IMR-90 (cell line): Measurements from ENCODE around the gene DIAPH2. TPM values are rescaled to one million over a fixed set of nuclear protein-coding genes. Genes with fewer than 3 reads are reported as not detected.

Source experiments
- ATAC-seq: fragments of 200-7000 bp; cut with Tn5 transposase; 2 replicates; pipeline ENCODE4 v1.9.1; 2020; ENCODE audit warnings: low read depth, mild to moderate bottlenecking, moderate library complexity
- BruUV-seq: library from RNA; stranded (reverse); fragments of 400-500 nt; replicated peaks from 2 replicates; lab custom pipeline; 2021; lab: Mats Ljungman, UMichigan
- CTCF ChIA-PET: fragments of 300-600 bp; formaldehyde crosslinking; extraction: SDS; loops from one replicate; lab custom pipeline; 2021; ENCODE audit warnings: antibody characterized with exemption; lab: Yijun Ruan, JAX
- POLR2A ChIA-PET: fragments of 300-600 bp; sonication (Branson Sonifier 250); formaldehyde crosslinking; loops from one replicate; lab custom pipeline; 2022; ENCODE audit warnings: antibody characterized with exemption; ENCODE audit not compliant: unreplicated experiment; lab: Charles Lee
- DNase-seq: peaks from one replicate; pipeline ENCODE4 v3.0.0; 2013
- H2AFZ ChIP-seq: replicated peaks from 2 replicates; pipeline ENCODE3; 2013; ENCODE audit warnings: low read length, mild to moderate bottlenecking; ENCODE audit not compliant: poor library complexity
- H2AK5ac ChIP-seq: 2 replicates; pipeline ENCODE4 v1.6.1; 2013; ENCODE audit warnings: low read depth, low read length, inconsistent platforms
- H2AK9ac ChIP-seq: replicated peaks from 2 replicates; pipeline ENCODE3; 2013; ENCODE audit warnings: mild to moderate bottlenecking, low read depth, low read length, moderate library complexity; ENCODE audit not compliant: poor library complexity
- H2BK120ac ChIP-seq: 2 replicates; pipeline ENCODE4 v1.6.1; 2013; ENCODE audit warnings: low read depth, low read length, inconsistent platforms
- H2BK15ac ChIP-seq: 3 replicates; pipeline ENCODE4 v1.6.1; 2013; ENCODE audit warnings: low read depth, low read length, inconsistent platforms
- H2BK20ac ChIP-seq: 2 replicates; pipeline ENCODE4 v1.6.1; 2013; ENCODE audit warnings: low read depth, mild to moderate bottlenecking, inconsistent platforms, low read length, moderate library complexity
- H2BK5ac ChIP-seq: 2 replicates; pipeline ENCODE4 v1.6.1; 2013; ENCODE audit warnings: mild to moderate bottlenecking, low read depth, low read length, inconsistent platforms; ENCODE audit not compliant: poor library complexity, severe bottlenecking
- H3K14ac ChIP-seq: replicated peaks from 2 replicates; pipeline ENCODE4 v1.6.1; 2013; ENCODE audit warnings: low read depth, low read length, inconsistent platforms
- H3K18ac ChIP-seq: 2 replicates; pipeline ENCODE4 v1.6.1; 2013; ENCODE audit warnings: low read depth, low read length, control low read depth
- H3K23ac ChIP-seq: 2 replicates; pipeline ENCODE4 v1.6.1; 2013; ENCODE audit warnings: low read depth, low read length, inconsistent platforms
- H3K27ac ChIP-seq: 2 replicates; pipeline ENCODE4 v1.5.1; 2013; ENCODE audit warnings: mild to moderate bottlenecking, control low read depth, low read length; ENCODE audit not compliant: insufficient read depth
- H3K27me3 ChIP-seq: 2 replicates; pipeline ENCODE4 v1.6.1; 2013; ENCODE audit warnings: low read length; ENCODE audit not compliant: control insufficient read depth, insufficient read depth
- H3K36me3 ChIP-seq: 2 replicates; pipeline ENCODE4 v1.6.1; 2013; ENCODE audit warnings: low read length, mixed read lengths; ENCODE audit not compliant: control insufficient read depth, insufficient read depth
- H3K4ac ChIP-seq: 2 replicates; pipeline ENCODE4 v1.6.1; 2013; ENCODE audit warnings: low read depth, low read length, inconsistent platforms
- H3K4me1 ChIP-seq: 2 replicates; pipeline ENCODE4 v1.6.1; 2013; ENCODE audit warnings: low read length, mixed read lengths; ENCODE audit not compliant: control insufficient read depth, insufficient read depth
- H3K4me2 ChIP-seq: 2 replicates; pipeline ENCODE4 v1.6.1; 2013; ENCODE audit warnings: low read depth, mild to moderate bottlenecking, control low read depth, low read length, moderate library complexity
- H3K4me3 ChIP-seq: 2 replicates; pipeline ENCODE4 v1.5.1; 2013; ENCODE audit warnings: low read depth, mild to moderate bottlenecking, control low read depth, low read length, moderate library complexity; ENCODE audit not compliant: insufficient read depth
- H3K56ac ChIP-seq: 2 replicates; pipeline ENCODE4 v1.6.1; 2013; ENCODE audit warnings: low read length, inconsistent platforms; ENCODE audit not compliant: insufficient read depth; ENCODE audit errors: extremely low read depth
- H3K79me1 ChIP-seq, 2 experiments: 2 replicates each; pipeline ENCODE4 v1.6.1; 2013; ENCODE audit warnings: low read length in 2 of 2, inconsistent platforms in 1 of 2, low read depth in 1 of 2
- H3K9ac ChIP-seq: 2 replicates; pipeline ENCODE4 v1.6.1; 2013; ENCODE audit warnings: low read depth, low read length, control low read depth
- H3K9me1 ChIP-seq: 2 replicates; pipeline ENCODE4 v1.6.1; 2013; ENCODE audit warnings: low read length, inconsistent platforms; ENCODE audit not compliant: insufficient read depth
- H3K9me3 ChIP-seq: 2 replicates; pipeline ENCODE4 v1.6.1; 2013; ENCODE audit warnings: low read length; ENCODE audit not compliant: control insufficient read depth, insufficient read depth
- H4K20me1 ChIP-seq: 2 replicates; pipeline ENCODE4 v1.6.1; 2013; ENCODE audit warnings: low read length, inconsistent platforms; ENCODE audit not compliant: insufficient read depth
- H4K5ac ChIP-seq: 2 replicates; pipeline ENCODE4 v1.6.1; 2013; ENCODE audit warnings: mild to moderate bottlenecking, low read depth, low read length, control low read depth
- H4K8ac ChIP-seq, 2 experiments: 2 replicates each; pipeline ENCODE4 v1.6.1; 2013; ENCODE audit warnings: low read depth in 2 of 2, low read length in 2 of 2, control low read depth in 1 of 2, inconsistent platforms in 1 of 2
- H4K91ac ChIP-seq: 2 replicates; pipeline ENCODE4 v1.6.1; 2013; ENCODE audit warnings: low read depth, low read length, inconsistent platforms; ENCODE audit not compliant: insufficient read depth
- BHLHE40 ChIP-seq: fragments of 150-350 bp; IDR thresholded peaks from 2 replicates; pipeline ENCODE4 v1.6.1; 2016; ENCODE audit warnings: mild to moderate bottlenecking, low read depth, low read length
- CEBPB ChIP-seq: IDR thresholded peaks from 2 replicates; pipeline ENCODE4 v1.6.1; 2012; ENCODE audit warnings: low read depth, low read length, improper control_type of control experiment
- CHD1 ChIP-seq: IDR thresholded peaks from 2 replicates; pipeline ENCODE4 v1.6.1; 2012; ENCODE audit warnings: low read depth, low read length, improper control_type of control experiment
- CTCF ChIP-seq: conservative IDR thresholded peaks from 2 replicates; pipeline ENCODE4 v1.5.1; 2012; ENCODE audit warnings: mild to moderate bottlenecking, low read depth, low read length, improper control_type of control experiment
- FOS ChIP-seq: fragments of 150-350 bp; IDR thresholded peaks from 2 replicates; pipeline ENCODE4 v1.6.1; 2016; ENCODE audit warnings: low read depth, low read length
- MAZ ChIP-seq: IDR thresholded peaks from 2 replicates; pipeline ENCODE4 v1.6.1; 2012; ENCODE audit warnings: low read depth, mild to moderate bottlenecking, low read length, improper control_type of control experiment, moderate library complexity, borderline replicate concordance
- MXI1 ChIP-seq: IDR thresholded peaks from 2 replicates; pipeline ENCODE4 v1.6.1; 2012; ENCODE audit warnings: low read depth, mild to moderate bottlenecking, low read length, moderate library complexity, borderline replicate concordance
- NFE2L2 ChIP-seq: fragments of 150-350 bp; IDR thresholded peaks from 2 replicates; pipeline ENCODE4 v1.6.1; 2016; ENCODE audit warnings: low read depth, mild to moderate bottlenecking, low read length
- POLR2A ChIP-seq: IDR thresholded peaks from 2 replicates; pipeline ENCODE4 v1.6.1; 2012; ENCODE audit warnings: mild to moderate bottlenecking, low read depth, low read length
- RAD21 ChIP-seq: IDR thresholded peaks from 2 replicates; pipeline ENCODE4 v1.6.1; 2012; ENCODE audit warnings: low read length, improper control_type of control experiment
- RCOR1 ChIP-seq: IDR thresholded peaks from 2 replicates; pipeline ENCODE4 v1.6.1; 2012; ENCODE audit warnings: mild to moderate bottlenecking, low read length, improper control_type of control experiment; ENCODE audit not compliant: insufficient replicate concordance
- RFX5 ChIP-seq: IDR thresholded peaks from 2 replicates; pipeline ENCODE4 v1.8.0; 2012; ENCODE audit warnings: low read depth, mild to moderate bottlenecking, low read length, moderate library complexity
- USF2 ChIP-seq: fragments of 150-350 bp; IDR thresholded peaks from 2 replicates; pipeline ENCODE4 v1.6.1; 2017; ENCODE audit warnings: mild to moderate bottlenecking, antibody characterized with exemption, low read length, low read depth
- WGBS, 2 experiments: methylation state at CpG; one replicate each; pipeline versions ENCODE4 v1.1.5 to v1.1.7; 2013; ENCODE audit warnings: missing lambda C conversion rate in 2 of 2; ENCODE audit not compliant: insufficient read length in 1 of 2; ENCODE audit errors: extremely low coverage in 2 of 2; 5-methylcytosine and 5-hydroxymethylcytosine counted together
- dilution Hi-C: fragments of 300-500 bp; cut with HindIII; formaldehyde crosslinking; loops from one replicate; pipeline ENCODE4 v1.14.3; 2018; ENCODE audit warnings: low sequenced_read_pairs; ENCODE audit not compliant: unreplicated experiment
- in situ Hi-C: fragments of 300-500 bp; cut with MboI; formaldehyde crosslinking; loops from 3 replicates; pipeline ENCODE4 v1.14.3; 2019; ENCODE audit warnings: low sequenced_read_pairs, inconsistent platforms, mixed read lengths
- intact Hi-C: fragments of 100-400 bp; cut with micrococcal nuclease; formaldehyde crosslinking; loops from 2 replicates; pipeline ENCODE4 v1.10.0; 2022
- polyA plus RNA-seq, 3 experiments: library from polyadenylated mRNA; depleted of rRNA; stranded (reverse); fragments of >200 nt; gene quantifications; 2 replicates each; pipeline ENCODE4 v1.2.3, GENCODE V29; 2012; ENCODE audit warnings: low replicate concordance in 1 of 3
- total RNA-seq: library from RNA; depleted of rRNA; stranded (reverse); fragments of >200 nt; gene quantifications from 2 replicates; pipeline ENCODE4 v1.2.3, GENCODE V29; 2012

Gene DIAPH2
- total and polyA plus RNA-seq, 2 of the 4 experiments (the other 2 are of a cell fraction): 3.6 to 19.9 TPM

GRCh38 chrX:97311066-97311778, 626.6 kb downstream of the DIAPH2 start:
- H4K5ac ChIP-seq: no peak overlapping the region
- no peaks in the 10 kb centered on the region for H3K9me3 ChIP-seq
- H3K4ac ChIP-seq: no peak overlapping the region
- no TSS peak for BruUV-seq
- no peak overlapping the region for H4K8ac ChIP-seq
- no peak overlapping the region for H3K18ac ChIP-seq
- H2BK15ac ChIP-seq: no peak overlapping the region
- intact Hi-C loops: no loop called here
- no peaks in the 10 kb centered on the region for H3K9me1 ChIP-seq
- H3K9ac ChIP-seq: no peak overlapping the region
- in situ Hi-C loops: no loop called here
- no peak overlapping the region for H3K14ac ChIP-seq
- H3K27ac ChIP-seq: no peak overlapping the region
- ChIA-PET CTCF (no interaction called here), POLR2A (no interaction called here)
- H3K56ac ChIP-seq: no peak overlapping the region
- H3K36me3 ChIP-seq: no peaks in the 10 kb centered on the region
- no peak overlapping the region for H3K4me2 ChIP-seq
- ATAC-seq (no peak), DNase-seq (no peak)
- no peak overlapping the region for H3K4me3 ChIP-seq
- H2AFZ ChIP-seq: no peak overlapping the region
- no CpG with 5 or more reads among the region's 4 CpGs for WGBS, 2 experiments
- no peak for TF ChIP-seq CEBPB
- TF ChIP-seq CTCF: no peak
- no peak for TF ChIP-seq USF2
- TF ChIP-seq CHD1: no peak
- no peak for TF ChIP-seq MXI1
- no peak for TF ChIP-seq BHLHE40
- TF ChIP-seq RCOR1: no peak
- TF ChIP-seq FOS: no peak
- TF ChIP-seq NFE2L2: no peak
- no peak for TF ChIP-seq RFX5
- no peak for TF ChIP-seq POLR2A
- no peak for TF ChIP-seq MAZ
- TF ChIP-seq RAD21: no peak
- no peak overlapping the region for H2AK9ac ChIP-seq
- dilution Hi-C loops: no loop called here
- no peaks in the 10 kb centered on the region for H3K27me3 ChIP-seq
- H3K23ac ChIP-seq: no peak overlapping the region
- no peak overlapping the region for H2AK5ac ChIP-seq
- H2BK20ac ChIP-seq: no peak overlapping the region
- no peak overlapping the region for H2BK120ac ChIP-seq
- H3K79me1 ChIP-seq: no peaks in the 10 kb centered on the region
- no peaks in the 10 kb centered on the region for H3K4me1 ChIP-seq
- H4K91ac ChIP-seq: no peak overlapping the region
- no peak overlapping the region for H2BK5ac ChIP-seq
- no peaks in the 10 kb centered on the region for H4K20me1 ChIP-seq
